ENCODE results near the gene SPACDR. TPM values are rescaled to one million over a fixed set of nuclear protein-coding genes. Genes with fewer than 3 reads are reported as not detected.
A peak's percentile ranks its signal among the peaks of the same experiment; 100 is the strongest.

SPACDR gene
- total RNA-seq, 1 donor from 2014 or later, result 1.7 TPM

- H3K4me3 ChIP-seq, result peak overlapping the region; percentile 63
- peak; percentile 72 to 85 for ATAC-seq
- TF ChIP-seq CTCF (IDR thresholded peaks at IDR 0.05), result peak; percentile 79
- DNase-seq, result peak; percentile 81
- H3K27ac ChIP-seq, result no peak overlapping the region
- H3K4me1 ChIP-seq, result peaks cover 22% of the 10 kb centered on the region
- intact Hi-C loops (cut with DNase I), result no loop called here
- H3K36me3 ChIP-seq, result no peaks in the 10 kb centered on the region
- H3K27me3 ChIP-seq (ENCODE audit: low read depth), result no peaks in the 10 kb centered on the region
- no peaks in the 10 kb centered on the region for H3K9me3 ChIP-seq
These were observed 19.1 kb upstream of the SPACDR start for GRCh38 chr7:100483090-100483721.

- no peaks in the 10 kb centered on the region for H3K9me3 ChIP-seq
- no peak for DNase-seq
- ATAC-seq, result no peak
- H3K27ac ChIP-seq, result no peak overlapping the region
- H3K4me1 ChIP-seq, result peaks cover 22% of the 10 kb centered on the region
- H3K27me3 ChIP-seq (ENCODE audit: low read depth), result no peaks in the 10 kb centered on the region
- no peaks in the 10 kb centered on the region for H3K36me3 ChIP-seq
- H3K4me3 ChIP-seq, result peak overlapping the region; percentile 63
- intact Hi-C loops (cut with DNase I), result no loop called here
- no peak for TF ChIP-seq CTCF (IDR thresholded peaks at IDR 0.05)
These were observed 18.6 kb upstream of the SPACDR start for GRCh38 chr7:100482728-100483089.

GRCh38 chr7:100481466-100481865 is 17.4 kb upstream of the SPACDR start:
- intact Hi-C loops (cut with DNase I), result no loop called here
- no peaks in the 10 kb centered on the region for H3K9me3 ChIP-seq
- DNase-seq, result no peak
- peaks cover 4% of the 10 kb centered on the region for H3K36me3 ChIP-seq
- H3K27me3 ChIP-seq (ENCODE audit: low read depth), result no peaks in the 10 kb centered on the region
- peaks cover 34% of the 10 kb centered on the region for H3K4me1 ChIP-seq
- no peak for TF ChIP-seq CTCF (IDR thresholded peaks at IDR 0.05)
- no peak overlapping the region for H3K27ac ChIP-seq
- no peak overlapping the region for H3K4me3 ChIP-seq
- no peak for ATAC-seq

- peaks cover 48% of the 10 kb centered on the region for H3K4me1 ChIP-seq
- H3K27ac ChIP-seq, result peak within 1 kb of the TSS; percentile 86
- H3K4me3 ChIP-seq, result peak within 1 kb of the TSS; percentile 82
- H3K27me3 ChIP-seq (ENCODE audit: low read depth), result no peaks in the 10 kb centered on the region
- H3K9me3 ChIP-seq, result no peaks in the 10 kb centered on the region
- intact Hi-C loops (cut with DNase I), result no loop called here
- peaks cover 15% of the 10 kb centered on the region for H3K36me3 ChIP-seq
- DNase-seq, result peak; percentile 93
- no peak for TF ChIP-seq CTCF (IDR thresholded peaks at IDR 0.05)
- ATAC-seq, result peak; percentile 94 to 95
These were observed 15.0 kb upstream of the SPACDR start, which contains the start of gene TSC22D4 for GRCh38 chr7:100478958-100479660. Gene TSC22D4, minus strand, starts transcription at chr7:100479214. Its CDS starts 1,176 bp downstream, at chr7:100478038.

- no peak for ATAC-seq
- no peak for DNase-seq
- peaks cover 54% of the 10 kb centered on the region for H3K4me1 ChIP-seq
- H3K27me3 ChIP-seq (ENCODE audit: low read depth), result no peaks in the 10 kb centered on the region
- no peak for TF ChIP-seq CTCF (IDR thresholded peaks at IDR 0.05)
- no peaks in the 10 kb centered on the region for H3K9me3 ChIP-seq
- H3K36me3 ChIP-seq, result peaks cover 28% of the 10 kb centered on the region
- intact Hi-C loops (cut with DNase I), result no loop called here
- H3K27ac ChIP-seq, result peak overlapping the region; percentile 69
- H3K4me3 ChIP-seq, result peak overlapping the region; percentile 82
These were observed 13.8 kb upstream of the SPACDR start for GRCh38 chr7:100477871-100478267.

All from lower lobe of right lung (tissue), 2 donors.